Body of pancreas (tissue), 4 donors: ENCODE measurements around the gene TEX13A. TPM values are rescaled to one million over a fixed set of nuclear protein-coding genes. Genes with fewer than 3 reads are reported as not detected.

Source experiments
- ATAC-seq: fragments of 150-250 bp; one replicate; pipeline ENCODE4 v1.9.1; 2016
- DNase-seq, 4 donors: peaks; one replicate each; pipeline ENCODE4 v3.0.0-alpha.2; 2019
- H3K27ac ChIP-seq, 4 donors: fragments of 200-600 bp; sonication (generic); 1 replicate in 3 of 4; 2 replicates in 1 of 4; pipeline versions ENCODE4 v1.5.1 to v1.6.1; 2016 to 2019; ENCODE audit warnings: mild to moderate bottlenecking in 1 of 4, mixed read lengths in 1 of 4, moderate library complexity in 1 of 4
- H3K27me3 ChIP-seq, 2 donors: fragments of 200-600 bp; sonication (generic); one replicate each; pipeline ENCODE4 v1.6.0; 2016; ENCODE audit warnings: mild to moderate bottlenecking in 1 of 2
- H3K36me3 ChIP-seq, 2 donors: fragments of 200-600 bp; sonication (generic); replicated peaks in 1 of 2; 2 replicates each; pipeline ENCODE4 v1.5.1; 2016; ENCODE audit warnings: low read depth in 2 of 2; ENCODE audit not compliant: insufficient read depth in 1 of 2
- H3K4me1 ChIP-seq: fragments of 200-600 bp; sonication (generic); one replicate; pipeline ENCODE4 v1.6.0; 2016
- H3K4me3 ChIP-seq, 2 donors: fragments of 200-600 bp; sonication (generic); 1 replicate in 1 of 2; 2 replicates in 1 of 2; pipeline ENCODE4 v1.5.1; 2016 to 2019
- H3K9me3 ChIP-seq, 3 donors: fragments of 200-600 bp; sonication (generic); 1 replicate in 2 of 3; 2 replicates in 1 of 3; pipeline ENCODE4 v1.5.1; 2016
- POLR2A ChIP-seq, 3 donors: fragments of 450-650 bp; IDR thresholded peaks; one replicate each; pipeline ENCODE4 v1.6.1; 2016; ENCODE audit warnings: antibody characterized with exemption in 3 of 3, mild to moderate bottlenecking in 2 of 3
- WGBS, 2 donors: methylation state at CpG; one replicate each; pipeline ENCODE4 v1.1.5; 2017; 5-methylcytosine and 5-hydroxymethylcytosine counted together
- intact Hi-C: fragments of 100-400 bp; cut with DNase I; formaldehyde crosslinking; loops from one replicate; pipeline ENCODE4 v1.15.1; 2023
- total RNA-seq, 2 donors: library from RNA; depleted of rRNA; stranded (reverse); fragments of >200 nt; gene quantifications; one replicate each; pipeline ENCODE4 v1.1.0, GENCODE V29; 2016
- TF ChIP-seq, protein P1 (sequence below), 7 experiments: fragments of 450-650 bp in 4 of 7; fragments of 200-600 bp in 3 of 7; sonication (generic) in 3 of 7; IDR thresholded peaks; one replicate each; pipeline ENCODE4 v1.5.1; 2016 to 2019; ENCODE audit warnings: antibody characterized with exemption in 7 of 7

The TEX13A gene
- total RNA-seq, 2 donors from 2014 or later: not detected

DNA sequence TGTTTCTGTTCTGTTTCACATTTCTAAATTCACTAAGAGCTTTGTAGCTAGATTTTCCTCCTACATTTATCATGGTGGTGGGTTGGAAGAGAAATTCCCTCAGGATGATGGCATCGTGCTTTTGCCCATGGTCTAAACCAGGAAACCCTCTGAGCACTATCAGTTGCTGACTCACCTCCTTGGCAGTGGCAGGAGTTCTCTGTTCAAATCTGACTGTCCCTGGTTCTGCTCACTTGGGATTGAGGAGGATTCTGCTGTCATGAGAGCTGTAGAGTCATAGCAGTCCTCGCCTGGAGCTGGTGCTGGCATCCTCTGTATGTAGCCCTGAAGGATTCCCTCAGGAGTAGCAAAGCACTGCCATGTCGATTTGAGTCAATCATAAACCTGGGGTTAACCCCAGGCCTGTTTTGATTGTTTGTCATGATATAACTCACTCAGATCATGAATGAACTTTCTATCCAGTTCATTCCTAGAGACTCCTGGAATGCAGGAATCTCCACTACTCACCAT, 9.4 kb downstream of the TEX13A start:
- intact Hi-C loops: no loop called here

DNA sequence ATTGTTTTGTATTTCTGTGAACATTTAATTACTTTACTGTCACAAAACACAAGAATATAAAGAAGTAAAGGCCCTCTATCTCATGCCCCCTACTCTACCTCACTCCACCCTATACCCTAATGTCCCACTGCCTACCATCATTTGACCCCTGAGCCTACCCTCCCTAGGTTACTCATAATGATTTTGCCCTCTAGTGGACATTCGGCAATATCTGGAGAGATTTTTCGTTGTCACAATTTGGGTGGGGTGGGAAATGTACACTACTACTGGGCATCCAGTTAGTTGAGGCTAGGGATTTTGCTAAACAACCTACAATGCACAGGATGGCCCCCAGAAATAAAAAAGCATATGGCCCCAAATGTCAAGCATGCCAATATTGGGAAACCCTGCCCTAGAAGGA, 10.2 kb downstream of the TEX13A start:
- Histone ChIP-seq H3K9me3 (no peaks in the 10 kb centered on the region), H3K4me3 (no peak overlapping the region), H3K27ac (no peak overlapping the region), H3K4me1 (no peaks in the 10 kb centered on the region), H3K36me3 (no peaks in the 10 kb centered on the region), H3K27me3 (no peaks in the 10 kb centered on the region)
- DNase-seq (no peak), ATAC-seq (no peak)
- intact Hi-C loops: no loop called here
- 68 to 76% methylated on average over 2 of the region's 2 CpGs for WGBS, 2 donors
- TF ChIP-seq POLR2A (IDR thresholded peaks at IDR 0.05): no peak
- TF ChIP-seq, protein P1, sequence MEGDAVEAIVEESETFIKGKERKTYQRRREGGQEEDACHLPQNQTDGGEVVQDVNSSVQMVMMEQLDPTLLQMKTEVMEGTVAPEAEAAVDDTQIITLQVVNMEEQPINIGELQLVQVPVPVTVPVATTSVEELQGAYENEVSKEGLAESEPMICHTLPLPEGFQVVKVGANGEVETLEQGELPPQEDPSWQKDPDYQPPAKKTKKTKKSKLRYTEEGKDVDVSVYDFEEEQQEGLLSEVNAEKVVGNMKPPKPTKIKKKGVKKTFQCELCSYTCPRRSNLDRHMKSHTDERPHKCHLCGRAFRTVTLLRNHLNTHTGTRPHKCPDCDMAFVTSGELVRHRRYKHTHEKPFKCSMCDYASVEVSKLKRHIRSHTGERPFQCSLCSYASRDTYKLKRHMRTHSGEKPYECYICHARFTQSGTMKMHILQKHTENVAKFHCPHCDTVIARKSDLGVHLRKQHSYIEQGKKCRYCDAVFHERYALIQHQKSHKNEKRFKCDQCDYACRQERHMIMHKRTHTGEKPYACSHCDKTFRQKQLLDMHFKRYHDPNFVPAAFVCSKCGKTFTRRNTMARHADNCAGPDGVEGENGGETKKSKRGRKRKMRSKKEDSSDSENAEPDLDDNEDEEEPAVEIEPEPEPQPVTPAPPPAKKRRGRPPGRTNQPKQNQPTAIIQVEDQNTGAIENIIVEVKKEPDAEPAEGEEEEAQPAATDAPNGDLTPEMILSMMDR (IDR thresholded peaks at IDR 0.05): no peak

More for the DNA sequence above, 9.4 kb downstream of the TEX13A start:
- Histone ChIP-seq H3K27ac (no peak overlapping the region), H3K36me3 (no peaks in the 10 kb centered on the region), H3K4me1 (no peaks in the 10 kb centered on the region), H3K4me3 (no peak overlapping the region), H3K27me3 (no peaks in the 10 kb centered on the region), H3K9me3 (no peaks in the 10 kb centered on the region)
- 40 to 88% methylated on average over 1 to 3 of the region's 3 CpGs for WGBS, 2 donors
- no peak for DNase-seq
- no peak for ATAC-seq
- TF ChIP-seq, protein P1 (IDR thresholded peaks at IDR 0.05): no peak
- no peak for TF ChIP-seq POLR2A (IDR thresholded peaks at IDR 0.05)

DNA sequence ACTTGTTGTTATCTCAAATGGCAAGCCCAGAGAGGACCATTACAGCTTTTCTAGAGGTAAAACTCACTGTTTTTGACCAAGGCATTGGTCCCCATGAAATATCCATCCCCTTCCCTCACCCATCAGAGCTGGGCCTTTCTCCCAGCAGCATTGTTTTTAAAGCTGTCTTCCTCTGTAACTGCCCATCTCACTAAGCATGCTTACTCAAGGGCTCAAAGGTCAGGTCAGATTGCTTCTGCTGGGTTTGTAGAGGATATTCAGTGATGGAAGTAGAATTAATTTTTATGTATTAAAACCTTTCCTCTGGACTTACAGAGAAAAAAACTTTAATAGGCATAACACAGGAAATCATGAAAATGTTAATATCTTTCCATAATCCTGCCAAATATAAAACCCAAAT, 11.1 kb downstream of the TEX13A start:
- intact Hi-C loops: no loop called here

DNA sequence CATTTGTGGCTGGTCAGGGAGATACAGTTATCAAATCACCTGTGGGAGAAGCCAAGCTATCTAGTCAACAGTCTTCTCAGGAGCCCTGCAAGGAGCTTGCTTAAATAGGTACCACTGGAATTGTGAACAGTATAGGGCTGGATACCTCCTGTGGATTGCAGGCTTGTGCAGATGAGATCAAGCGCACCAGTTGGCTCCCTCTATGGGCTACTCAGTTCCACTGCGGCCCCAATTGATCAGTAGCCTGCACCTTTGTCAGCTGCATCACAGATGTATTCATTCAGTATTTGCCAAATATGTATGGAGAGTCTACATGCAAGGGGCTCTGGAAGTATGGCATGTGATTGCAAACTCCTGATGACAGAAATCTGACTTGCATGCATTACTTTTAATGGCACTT, 28.6 kb downstream of the TEX13A start:
- TF ChIP-seq, protein P1 (IDR thresholded peaks at IDR 0.05): peak in 1 of 7 experiments; percentile 11
- TF ChIP-seq POLR2A (IDR thresholded peaks at IDR 0.05): no peak
- H3K4me1 ChIP-seq: no peaks in the 10 kb centered on the region
- no peak overlapping the region for H3K4me3 ChIP-seq
- DNase-seq (peak in 3 of 4 donors; percentile 2 to 39 (median 25)), ATAC-seq (no peak)
- H3K36me3 ChIP-seq: no peaks in the 10 kb centered on the region
- no peak overlapping the region for H3K27ac ChIP-seq
- intact Hi-C loops: no loop called here
- H3K27me3 ChIP-seq: no peaks in the 10 kb centered on the region
- WGBS, 2 donors: 0% methylated on average over 1 of the region's 2 CpGs; no CpG with 5 or more reads in 1 of the 2 donors
- H3K9me3 ChIP-seq: no peaks in the 10 kb centered on the region

More for the DNA sequence above, 11.1 kb downstream of the TEX13A start:
- Histone ChIP-seq H3K4me3 (no peak overlapping the region), H3K36me3 (no peaks in the 10 kb centered on the region), H3K9me3 (no peaks in the 10 kb centered on the region), H3K4me1 (no peaks in the 10 kb centered on the region), H3K27ac (no peak overlapping the region), H3K27me3 (no peaks in the 10 kb centered on the region)
- ATAC-seq (no peak), DNase-seq (no peak)
- TF ChIP-seq, protein P1 (IDR thresholded peaks at IDR 0.05): no peak
- TF ChIP-seq POLR2A (IDR thresholded peaks at IDR 0.05): no peak

DNA sequence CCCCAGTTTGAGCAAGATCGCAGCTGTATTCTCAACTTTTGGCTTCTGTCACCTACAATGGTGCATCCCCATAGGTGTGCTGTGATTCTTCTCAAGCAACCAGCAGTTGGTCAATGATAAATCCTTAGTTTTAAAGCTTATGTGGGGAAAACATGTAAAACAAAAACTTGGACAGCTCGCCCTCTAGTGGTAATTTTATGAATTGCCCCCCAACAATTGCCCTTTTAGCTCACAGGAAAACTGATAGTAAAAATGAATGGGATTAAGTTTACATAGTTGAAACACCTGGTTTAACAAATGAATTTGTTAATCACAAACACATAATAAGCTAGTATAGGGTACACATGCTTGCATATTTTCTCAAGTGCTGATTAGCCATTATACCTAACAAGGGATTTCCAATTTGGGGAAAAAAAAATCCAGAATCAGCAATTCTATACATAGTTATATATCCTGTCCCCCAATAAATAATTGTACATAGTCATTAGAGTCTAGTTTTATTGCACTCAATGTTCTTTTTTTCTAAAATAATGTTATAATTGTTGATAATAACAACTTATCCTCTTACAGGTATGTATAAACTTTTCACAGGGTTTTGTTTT, 30.1 kb downstream of the TEX13A start:
- no peaks in the 10 kb centered on the region for H3K4me1 ChIP-seq
- H3K27me3 ChIP-seq: no peaks in the 10 kb centered on the region
- intact Hi-C loops: no loop called here
- H3K4me3 ChIP-seq: no peak overlapping the region
- no peak for ATAC-seq
- no peaks in the 10 kb centered on the region for H3K9me3 ChIP-seq
- H3K27ac ChIP-seq: no peak overlapping the region
- no peaks in the 10 kb centered on the region for H3K36me3 ChIP-seq
- TF ChIP-seq, protein P1 (IDR thresholded peaks at IDR 0.05): peak; percentile 44 to 73 (median 58)
- no peak for TF ChIP-seq POLR2A (IDR thresholded peaks at IDR 0.05)
- DNase-seq: peak; percentile 14 to 50 (median 22)
- WGBS, 2 donors: 0% methylated on average over 2 of the region's 2 CpGs
